Fibroblast of mammary gland (primary cell): ENCODE data around the gene DLG2.

Source experiments
- DNase-seq: peaks from one replicate; pipeline ENCODE4 v3.0.0-alpha.2; 2010; ENCODE audit warnings: low read depth
- H3K4me3 ChIP-seq: 2 replicates; pipeline ENCODE4 v1.5.1; 2011; ENCODE audit warnings: low read depth, mild to moderate bottlenecking, low read length, moderate library complexity; ENCODE audit not compliant: control insufficient read depth
- TF ChIP-seq, protein P1 (sequence below): conservative IDR thresholded peaks from 2 replicates; pipeline ENCODE4 v1.5.1; 2011; ENCODE audit warnings: low read depth, low read length, inconsistent platforms; ENCODE audit not compliant: control insufficient read depth, insufficient read depth

The DLG2 gene

GRCh38 chr11:84389696-84390095 is 1237.4 kb downstream of the DLG2 start:
- TF ChIP-seq, protein P1, sequence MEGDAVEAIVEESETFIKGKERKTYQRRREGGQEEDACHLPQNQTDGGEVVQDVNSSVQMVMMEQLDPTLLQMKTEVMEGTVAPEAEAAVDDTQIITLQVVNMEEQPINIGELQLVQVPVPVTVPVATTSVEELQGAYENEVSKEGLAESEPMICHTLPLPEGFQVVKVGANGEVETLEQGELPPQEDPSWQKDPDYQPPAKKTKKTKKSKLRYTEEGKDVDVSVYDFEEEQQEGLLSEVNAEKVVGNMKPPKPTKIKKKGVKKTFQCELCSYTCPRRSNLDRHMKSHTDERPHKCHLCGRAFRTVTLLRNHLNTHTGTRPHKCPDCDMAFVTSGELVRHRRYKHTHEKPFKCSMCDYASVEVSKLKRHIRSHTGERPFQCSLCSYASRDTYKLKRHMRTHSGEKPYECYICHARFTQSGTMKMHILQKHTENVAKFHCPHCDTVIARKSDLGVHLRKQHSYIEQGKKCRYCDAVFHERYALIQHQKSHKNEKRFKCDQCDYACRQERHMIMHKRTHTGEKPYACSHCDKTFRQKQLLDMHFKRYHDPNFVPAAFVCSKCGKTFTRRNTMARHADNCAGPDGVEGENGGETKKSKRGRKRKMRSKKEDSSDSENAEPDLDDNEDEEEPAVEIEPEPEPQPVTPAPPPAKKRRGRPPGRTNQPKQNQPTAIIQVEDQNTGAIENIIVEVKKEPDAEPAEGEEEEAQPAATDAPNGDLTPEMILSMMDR, result no peak
- H3K4me3 ChIP-seq, result no peak overlapping the region
- DNase-seq, result no peak

DNA sequence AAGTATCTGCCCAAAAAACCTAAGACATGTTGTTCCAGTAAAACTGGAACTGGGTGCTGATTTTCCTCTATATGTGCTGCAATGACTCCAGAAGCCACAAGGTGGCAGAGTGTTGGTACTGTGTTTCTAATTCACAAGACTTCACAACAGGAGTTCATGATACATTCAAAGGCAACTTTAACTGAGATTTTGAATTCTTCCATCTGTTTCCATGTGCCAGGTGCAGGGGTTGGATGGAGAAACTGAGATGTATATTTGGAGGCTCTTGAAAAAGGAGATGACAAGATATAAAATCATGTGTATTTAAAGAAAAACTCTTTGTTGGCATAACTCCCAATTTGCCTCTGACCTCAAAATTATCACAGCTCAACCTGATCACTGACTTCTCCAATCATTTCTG is 1242.4 kb downstream of the DLG2 start:
- TF ChIP-seq, protein P1, result peak; percentile 90
- no peak overlapping the region for H3K4me3 ChIP-seq
- DNase-seq, result peak; percentile 66

- TF ChIP-seq, protein P1, result no peak
- H3K4me3 ChIP-seq, result no peak overlapping the region
- no peak for DNase-seq
Measured at GRCh38 chr11:84383576-84383975, 1243.6 kb downstream of the DLG2 start.

- TF ChIP-seq, protein P1, result no peak
- DNase-seq, result no peak
- no peak overlapping the region for H3K4me3 ChIP-seq
Measured at GRCh38 chr11:84381666-84382065, 1245.5 kb downstream of the DLG2 start.

GRCh38 chr11:84372381-84372950 is 1254.7 kb downstream of the DLG2 start:
- H3K4me3 ChIP-seq, result no peak overlapping the region
- TF ChIP-seq, protein P1, result no peak
- no peak for DNase-seq

DNA sequence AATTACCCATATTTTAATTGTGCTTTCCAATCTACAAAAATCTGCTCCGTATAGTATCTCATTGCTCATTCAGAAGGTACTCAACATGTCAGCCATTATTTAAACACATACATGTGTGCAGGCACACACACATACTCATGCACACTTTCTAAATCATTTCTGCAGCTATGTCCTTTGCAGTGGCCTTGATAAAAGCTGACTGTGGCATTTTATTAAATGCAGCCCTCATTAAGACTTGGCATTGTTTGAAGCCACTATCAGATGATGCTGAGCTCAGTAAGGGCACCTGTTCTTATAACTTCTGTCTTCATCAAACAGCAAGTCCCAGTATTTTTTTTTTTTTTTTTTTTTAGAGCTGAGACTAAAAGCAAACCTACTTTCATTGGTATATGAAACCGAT is 1269.1 kb downstream of the DLG2 start:
- H3K4me3 ChIP-seq, result no peak overlapping the region

GRCh38 chr11:84355911-84356310 is 1271.2 kb downstream of the DLG2 start:
- H3K4me3 ChIP-seq, result no peak overlapping the region
- TF ChIP-seq, protein P1, result no peak
- no peak for DNase-seq

More for the DNA sequence above, 1269.1 kb downstream of the DLG2 start:
- no peak for DNase-seq
- TF ChIP-seq, protein P1, result no peak
